Type B pancreatic cell (in vitro differentiated cells): ENCODE data around the gene RRP8. TPM values are rescaled to one million over a fixed set of nuclear protein-coding genes. Genes with fewer than 3 reads are reported as not detected.
A peak's percentile ranks its signal among the peaks of the same experiment; 100 is the strongest.

Source experiments
- DNase-seq: peaks from one replicate; pipeline ENCODE4 v3.0.0; 2021; ENCODE audit warnings: mixed read lengths; ENCODE audit not compliant: unreplicated experiment; ENCODE audit errors: extremely low spot score
- H3K27ac Mint-ChIP-seq: 2 replicates; pipeline ENCODE4 v1.8.0; 2021; ENCODE audit warnings: mild to moderate bottlenecking, mixed read lengths
- H3K27me3 Mint-ChIP-seq: 2 replicates; pipeline ENCODE4 v1.8.0; 2021; ENCODE audit warnings: mixed read lengths
- H3K36me3 Mint-ChIP-seq: 2 replicates; pipeline ENCODE4 v1.8.0; 2021; ENCODE audit warnings: mixed read lengths
- H3K4me1 Mint-ChIP-seq: one replicate; pipeline ENCODE4 v1.8.0; 2021; ENCODE audit warnings: mixed read lengths; ENCODE audit not compliant: unreplicated experiment
- H3K4me3 Mint-ChIP-seq: 2 replicates; pipeline ENCODE4 v1.8.0; 2021; ENCODE audit warnings: mild to moderate bottlenecking, mixed read lengths
- H3K9me3 Mint-ChIP-seq: 2 replicates; pipeline ENCODE4 v1.8.0; 2021; ENCODE audit warnings: mixed read lengths
- long read RNA-seq: library from polyadenylated mRNA; unstranded; transcript quantifications from one replicate; pipeline ENCODE4 v2.0.0, GENCODE V29; 2020
- total RNA-seq: library from RNA; stranded (reverse); gene quantifications from 2 replicates; pipeline ENCODE4 v1.2.1, GENCODE V29; 2021; ENCODE audit warnings: low replicate concordance
- TF ChIP-seq, protein P1 (sequence below): fragments of 200-600 bp; sonication (generic); conservative IDR thresholded peaks from 2 replicates; pipeline ENCODE4 v1.5.0; 2021; ENCODE audit warnings: antibody characterized with exemption, mild to moderate bottlenecking

Gene RRP8
- 19.7 and 23.5 TPM in 2 replicates for total RNA-seq
- long read RNA-seq, full-length matches to known transcripts = 62 of 70 reads
- long read RNA-seq, partial matches to known transcripts = 3 of 70 reads
- long read RNA-seq, other reads (novel, unspliced or antisense) = 5 of 70 reads

DNA sequence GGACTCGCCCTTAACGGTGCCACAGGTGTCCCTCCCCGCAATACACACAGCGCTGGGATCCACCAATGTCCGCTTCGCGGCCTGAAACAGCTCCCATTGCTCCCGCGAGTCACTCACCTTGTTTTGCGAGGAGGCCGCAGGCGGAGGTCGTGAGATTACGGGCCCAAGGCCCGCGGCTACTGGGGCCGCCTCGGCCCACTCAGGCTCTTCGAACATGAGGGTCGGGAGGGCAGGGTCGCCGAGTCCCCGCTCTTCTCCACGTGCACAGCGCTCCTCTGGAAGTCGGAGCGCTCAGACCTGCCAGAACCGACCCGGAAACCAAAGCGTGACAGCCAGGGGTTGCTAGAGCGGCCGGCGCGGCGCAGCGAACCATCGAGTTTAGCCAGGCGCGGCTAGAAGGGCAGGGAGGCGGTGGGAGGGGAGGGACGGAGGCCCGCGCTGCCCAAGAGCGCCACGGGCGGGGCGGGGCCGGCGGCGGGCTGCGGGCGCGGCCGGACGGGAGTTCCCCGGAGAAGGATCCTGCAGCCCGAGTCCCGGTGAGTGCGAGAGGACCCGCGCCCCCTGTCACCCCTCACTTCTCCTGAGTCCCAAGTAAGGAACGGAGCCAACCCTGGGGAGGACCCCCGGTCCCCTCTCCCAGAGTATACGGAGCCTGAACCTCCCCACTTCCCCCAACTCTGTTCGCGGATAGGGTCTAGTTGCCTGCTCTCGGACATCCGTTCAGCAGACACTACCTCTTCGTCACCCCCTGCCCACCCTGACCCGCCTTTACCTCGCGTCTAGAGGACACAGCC, at the start of gene RRP8, which contains the start of gene ILK:
RRP8 (minus strand) TSS at position 330 of the 794 bp plus-strand sequence; CDS start at position 216, 114 bp downstream.
ILK (plus strand) TSS at position 488 of the 794 bp plus-strand sequence. CDS start 498 bp downstream, outside the sequence.
- Mint-ChIP-seq H3K27ac (no peak within 1 kb of the TSS), H3K4me3 (no peak within 1 kb of the TSS), H3K4me1 (peaks cover 26% of the 10 kb centered on the region), H3K36me3 (peaks cover 14% of the 10 kb centered on the region), H3K9me3 (no peaks in the 10 kb centered on the region), H3K27me3 (no peaks in the 10 kb centered on the region)
- peak; percentile 92 for DNase-seq
- TF ChIP-seq, protein P1, sequence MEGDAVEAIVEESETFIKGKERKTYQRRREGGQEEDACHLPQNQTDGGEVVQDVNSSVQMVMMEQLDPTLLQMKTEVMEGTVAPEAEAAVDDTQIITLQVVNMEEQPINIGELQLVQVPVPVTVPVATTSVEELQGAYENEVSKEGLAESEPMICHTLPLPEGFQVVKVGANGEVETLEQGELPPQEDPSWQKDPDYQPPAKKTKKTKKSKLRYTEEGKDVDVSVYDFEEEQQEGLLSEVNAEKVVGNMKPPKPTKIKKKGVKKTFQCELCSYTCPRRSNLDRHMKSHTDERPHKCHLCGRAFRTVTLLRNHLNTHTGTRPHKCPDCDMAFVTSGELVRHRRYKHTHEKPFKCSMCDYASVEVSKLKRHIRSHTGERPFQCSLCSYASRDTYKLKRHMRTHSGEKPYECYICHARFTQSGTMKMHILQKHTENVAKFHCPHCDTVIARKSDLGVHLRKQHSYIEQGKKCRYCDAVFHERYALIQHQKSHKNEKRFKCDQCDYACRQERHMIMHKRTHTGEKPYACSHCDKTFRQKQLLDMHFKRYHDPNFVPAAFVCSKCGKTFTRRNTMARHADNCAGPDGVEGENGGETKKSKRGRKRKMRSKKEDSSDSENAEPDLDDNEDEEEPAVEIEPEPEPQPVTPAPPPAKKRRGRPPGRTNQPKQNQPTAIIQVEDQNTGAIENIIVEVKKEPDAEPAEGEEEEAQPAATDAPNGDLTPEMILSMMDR = no peak

GRCh38 chr11:6653097-6653496, 49.7 kb upstream of the RRP8 start:
- H3K27ac Mint-ChIP-seq = no peak overlapping the region
- no peaks in the 10 kb centered on the region for H3K36me3 Mint-ChIP-seq
- no peaks in the 10 kb centered on the region for H3K9me3 Mint-ChIP-seq
- H3K27me3 Mint-ChIP-seq = peaks cover 17% of the 10 kb centered on the region
- H3K4me1 Mint-ChIP-seq = peaks cover 9% of the 10 kb centered on the region
- no peak for DNase-seq
- TF ChIP-seq, protein P1 = no peak
- no peak overlapping the region for H3K4me3 Mint-ChIP-seq

DNA sequence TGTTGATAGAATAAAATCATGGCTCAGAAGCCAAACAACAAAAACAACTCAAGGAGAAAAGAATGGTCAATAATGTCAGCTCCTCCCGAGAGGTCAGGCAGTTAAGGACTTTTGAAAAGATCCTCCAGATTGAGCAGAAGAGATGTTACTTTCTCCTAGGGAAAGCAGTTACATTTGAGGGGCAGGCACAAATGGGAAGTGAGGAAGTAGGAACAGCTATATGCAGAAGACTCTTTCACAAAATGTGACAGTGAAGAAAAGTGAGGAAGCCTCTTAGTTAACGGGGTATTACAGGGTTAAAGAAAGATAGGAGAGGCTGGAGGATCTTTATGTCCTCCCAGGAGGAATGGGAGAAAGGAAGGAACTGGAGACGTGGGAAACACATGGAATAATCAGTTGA, 48.8 kb upstream of the RRP8 start:
- Mint-ChIP-seq H3K4me1 (peaks cover 8% of the 10 kb centered on the region), H3K27me3 (peaks cover 13% of the 10 kb centered on the region), H3K4me3 (no peak overlapping the region), H3K36me3 (no peaks in the 10 kb centered on the region), H3K9me3 (no peaks in the 10 kb centered on the region), H3K27ac (no peak overlapping the region)
- DNase-seq = no peak
- TF ChIP-seq, protein P1 = no peak

DNA sequence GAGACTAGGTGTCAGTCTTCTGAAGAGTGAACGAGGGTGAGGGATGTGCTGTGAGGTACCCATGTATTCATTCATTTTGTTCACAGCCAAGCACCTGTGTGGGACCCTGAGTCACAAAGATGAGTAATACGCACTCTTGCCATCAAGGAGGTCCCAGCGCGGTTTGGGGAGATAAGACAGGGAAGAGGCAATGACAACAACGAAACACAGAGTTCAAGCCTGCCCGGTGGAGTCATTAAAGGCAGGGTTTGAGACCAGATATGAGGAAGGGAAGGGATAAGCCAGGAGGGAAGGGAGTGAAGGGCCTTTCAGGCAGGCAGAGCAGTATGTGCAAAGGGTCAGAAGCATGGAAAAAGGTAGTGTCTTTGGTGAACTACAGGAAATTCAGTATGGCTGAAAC, 47.6 kb upstream of the RRP8 start:
- no peak for DNase-seq
- Mint-ChIP-seq H3K9me3 (no peaks in the 10 kb centered on the region), H3K27me3 (peaks cover 1% of the 10 kb centered on the region)

GRCh38 chr11:6650104-6650503, 46.7 kb upstream of the RRP8 start:
- H3K9me3 Mint-ChIP-seq = no peaks in the 10 kb centered on the region
- H3K4me1 Mint-ChIP-seq = no peaks in the 10 kb centered on the region
- H3K27me3 Mint-ChIP-seq = no peaks in the 10 kb centered on the region
- H3K36me3 Mint-ChIP-seq = no peaks in the 10 kb centered on the region
- no peak overlapping the region for H3K27ac Mint-ChIP-seq
- no peak for DNase-seq
- H3K4me3 Mint-ChIP-seq = no peak overlapping the region
- TF ChIP-seq, protein P1 = no peak

More for the DNA sequence above, 47.6 kb upstream of the RRP8 start:
- Mint-ChIP-seq H3K4me3 (no peak overlapping the region), H3K4me1 (no peaks in the 10 kb centered on the region), H3K36me3 (no peaks in the 10 kb centered on the region), H3K27ac (no peak overlapping the region)
- TF ChIP-seq, protein P1 = no peak
